ENCODE results near the gene NINJ2. TPM values are rescaled to one million over a fixed set of nuclear protein-coding genes. Genes with fewer than 3 reads are reported as not detected.

Gene NINJ2
- total and polyA plus RNA-seq, 7 donors, result 11.8 to 66.6 (median 33.1) TPM

GRCh38 chr12:662566-663292, 516 bp downstream of the NINJ2 start:
- 13 to 26% (median 18%) methylated on average over 8 of the region's 8 CpGs for WGBS, 3 donors
- peaks cover 10% of the 10 kb centered on the region for H3K4me1 ChIP-seq
- peak overlapping the region; percentile 15 for H3K4me3 ChIP-seq
- no peak for TF ChIP-seq CTCF (IDR thresholded peaks at IDR 0.05)
- no peaks in the 10 kb centered on the region for H3K9me3 ChIP-seq
- peak overlapping the region; percentile 50 for H3K27ac ChIP-seq
- DNase-seq (no peak), ATAC-seq (peak; percentile 41 to 73 (median 62))
- no peaks in the 10 kb centered on the region for H3K27me3 ChIP-seq (ENCODE audit: insufficient read depth in 3 of 3, low read length in 2 of 3)
- H3K36me3 ChIP-seq (ENCODE audit: insufficient read depth in 1 of 2, low read depth in 1 of 2), result no peaks in the 10 kb centered on the region
- intact Hi-C loops (cut with DNase I), result loop anchor here in 1 of 2 donors (5.0 kb wide), 1 partner anchor 65 kb away; no protein-coding TSS in a partner anchor

GRCh38 chr12:661720-662486, 1.3 kb downstream of the NINJ2 start:
- TF ChIP-seq CTCF (IDR thresholded peaks at IDR 0.05), result no peak
- 38 to 61% (median 49%) methylated on average over 11 of the region's 11 CpGs for WGBS, 3 donors
- peaks cover 7% of the 10 kb centered on the region for H3K4me1 ChIP-seq
- ATAC-seq, result peak; percentile 27 to 65 (median 60)
- intact Hi-C loops (cut with DNase I), result loop anchor here in 1 of 2 donors (5.0 kb wide), 1 partner anchor 65 kb away; no protein-coding TSS in a partner anchor
- no peaks in the 10 kb centered on the region for H3K9me3 ChIP-seq
- H3K27me3 ChIP-seq (ENCODE audit: insufficient read depth in 3 of 3, low read length in 2 of 3), result no peaks in the 10 kb centered on the region
- H3K36me3 ChIP-seq (ENCODE audit: insufficient read depth in 1 of 2, low read depth in 1 of 2), result no peaks in the 10 kb centered on the region
- peak overlapping the region; percentile 15 for H3K4me3 ChIP-seq
- peak overlapping the region; percentile 50 for H3K27ac ChIP-seq
- peak in 1 of 2 donors; percentile 29 for DNase-seq

GRCh38 chr12:659090-659683, 4.1 kb downstream of the NINJ2 start:
- 71 to 76% (median 72%) methylated on average over 5 of the region's 5 CpGs for WGBS, 3 donors
- DNase-seq (no peak), ATAC-seq (no peak)
- no peak overlapping the region for H3K27ac ChIP-seq
- intact Hi-C loops (cut with DNase I), result no loop called here
- no peaks in the 10 kb centered on the region for H3K27me3 ChIP-seq (ENCODE audit: insufficient read depth in 3 of 3, low read length in 2 of 3)
- no peaks in the 10 kb centered on the region for H3K9me3 ChIP-seq
- H3K4me3 ChIP-seq, result no peak overlapping the region
- no peaks in the 10 kb centered on the region for H3K36me3 ChIP-seq (ENCODE audit: insufficient read depth in 1 of 2, low read depth in 1 of 2)
- TF ChIP-seq CTCF (IDR thresholded peaks at IDR 0.05), result no peak
- peaks cover 7% of the 10 kb centered on the region for H3K4me1 ChIP-seq

GRCh38 chr12:650983-651382, 12.3 kb downstream of the NINJ2 start:
- H3K36me3 ChIP-seq (ENCODE audit: insufficient read depth in 1 of 2, low read depth in 1 of 2), result no peaks in the 10 kb centered on the region
- H3K4me3 ChIP-seq, result no peak overlapping the region
- no peaks in the 10 kb centered on the region for H3K9me3 ChIP-seq
- H3K27me3 ChIP-seq (ENCODE audit: insufficient read depth in 3 of 3, low read length in 2 of 3), result no peaks in the 10 kb centered on the region
- ATAC-seq, result peak; percentile 49 to 71 (median 52)
- 38 to 60% (median 45%) methylated on average over 3 of the region's 3 CpGs for WGBS, 3 donors
- peaks cover 27% of the 10 kb centered on the region for H3K4me1 ChIP-seq
- no peak for DNase-seq
- intact Hi-C loops (cut with DNase I), result no loop called here
- TF ChIP-seq CTCF (IDR thresholded peaks at IDR 0.05), result peak; percentile 30
- H3K27ac ChIP-seq, result peak overlapping the region; percentile 31
